Measurements from ENCODE around the gene RGS6. TPM values are rescaled to one million over a fixed set of nuclear protein-coding genes. Genes with fewer than 3 reads are reported as not detected.

Gene RGS6
- total RNA-seq, 1 donor from 2014 or later: not detected

GRCh38 chr14:72261068-72261467 is 328.8 kb downstream of the RGS6 start:
- POLR2A ChIA-PET: no interaction called here
- Mint-ChIP-seq H3K9me3 (peaks cover 5% of the 10 kb centered on the region), H3K27me3 (peaks cover 12% of the 10 kb centered on the region), H3K36me3 (ENCODE audit: low read depth) (no peaks in the 10 kb centered on the region), H3K4me1 (no peaks in the 10 kb centered on the region), H3K4me3 (no peak overlapping the region), H3K27ac (no peak overlapping the region)
- no peak for TF ChIP-seq CTCF (IDR thresholded peaks at IDR 0.05)
- no peak for ATAC-seq (ENCODE audit: low read depth)
- no peak for DNase-seq
- CTCF ChIA-PET: no interaction called here
- intact Hi-C loops (cut with micrococcal nuclease): no loop called here

DNA sequence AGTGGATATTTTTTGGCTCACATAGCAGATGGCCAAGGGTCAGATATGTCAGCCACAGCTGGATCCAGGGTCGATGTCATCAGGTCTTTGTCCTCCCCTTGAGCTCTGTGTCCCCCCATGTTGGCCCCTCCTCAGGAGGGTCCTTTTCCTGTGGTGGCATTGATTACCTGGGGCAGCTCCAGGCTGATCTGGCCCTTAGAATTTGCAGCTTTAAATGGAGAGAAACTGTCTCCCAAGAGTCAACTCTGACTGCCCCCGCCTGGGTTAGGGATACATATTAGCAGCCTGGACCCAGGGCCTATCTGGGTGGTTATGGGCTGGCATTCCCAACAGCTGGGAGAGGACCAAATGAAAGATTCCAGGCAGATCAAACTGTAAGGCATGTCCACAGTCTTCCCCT is 330.5 kb downstream of the RGS6 start:
- Mint-ChIP-seq H3K27ac (no peak overlapping the region), H3K36me3 (ENCODE audit: low read depth) (no peaks in the 10 kb centered on the region), H3K9me3 (peaks cover 3% of the 10 kb centered on the region), H3K4me1 (no peaks in the 10 kb centered on the region), H3K4me3 (no peak overlapping the region), H3K27me3 (peaks cover 14% of the 10 kb centered on the region)
- DNase-seq: no peak
- TF ChIP-seq CTCF (IDR thresholded peaks at IDR 0.05): no peak
- ChIA-PET POLR2A (no interaction called here), CTCF (no interaction called here)
- intact Hi-C loops (cut with micrococcal nuclease): no loop called here
- no peak for ATAC-seq (ENCODE audit: low read depth)

DNA sequence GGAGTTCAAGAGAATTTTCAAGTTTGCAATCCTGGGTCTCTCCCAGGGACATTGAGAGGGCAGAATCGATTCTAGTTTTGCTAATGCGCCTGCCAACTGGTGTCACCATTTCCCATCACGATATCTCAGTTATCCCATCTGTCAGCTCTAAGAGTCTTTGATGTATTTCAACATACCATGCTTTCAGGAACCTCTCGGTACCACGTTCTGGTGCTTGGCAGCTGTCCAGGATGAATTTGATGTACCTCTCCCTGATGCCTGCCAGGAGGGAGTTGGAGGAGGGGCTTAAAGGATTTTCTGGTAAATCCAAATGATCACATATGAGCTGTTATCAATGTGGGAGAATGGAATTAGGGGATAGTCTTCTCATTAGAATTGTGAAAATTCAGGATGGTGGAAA is 332.5 kb downstream of the RGS6 start:
- ATAC-seq (ENCODE audit: low read depth) (no peak), DNase-seq (no peak)
- H3K27me3 Mint-ChIP-seq: peaks cover 7% of the 10 kb centered on the region
- CTCF ChIA-PET: no interaction called here
- no peak for TF ChIP-seq CTCF (IDR thresholded peaks at IDR 0.05)
- H3K36me3 Mint-ChIP-seq (ENCODE audit: low read depth): no peaks in the 10 kb centered on the region
- H3K4me1 Mint-ChIP-seq: no peaks in the 10 kb centered on the region
- peaks cover 3% of the 10 kb centered on the region for H3K9me3 Mint-ChIP-seq
- intact Hi-C loops (cut with micrococcal nuclease): no loop called here
- H3K4me3 Mint-ChIP-seq: no peak overlapping the region
- POLR2A ChIA-PET: no interaction called here
- H3K27ac Mint-ChIP-seq: no peak overlapping the region

GRCh38 chr14:72270147-72270727 is 338.0 kb downstream of the RGS6 start:
- no peak overlapping the region for H3K27ac Mint-ChIP-seq
- H3K4me1 Mint-ChIP-seq: no peaks in the 10 kb centered on the region
- H3K9me3 Mint-ChIP-seq: peaks cover 3% of the 10 kb centered on the region
- CTCF ChIA-PET: no interaction called here
- no peaks in the 10 kb centered on the region for H3K36me3 Mint-ChIP-seq (ENCODE audit: low read depth)
- POLR2A ChIA-PET: no interaction called here
- H3K4me3 Mint-ChIP-seq: no peak overlapping the region
- peaks cover 17% of the 10 kb centered on the region for H3K27me3 Mint-ChIP-seq
- intact Hi-C loops (cut with micrococcal nuclease): no loop called here
- DNase-seq (no peak), ATAC-seq (ENCODE audit: low read depth) (no peak)
- no peak for TF ChIP-seq CTCF (IDR thresholded peaks at IDR 0.05)

- no peak for TF ChIP-seq CTCF (IDR thresholded peaks at IDR 0.05)
- no peak overlapping the region for H3K4me3 Mint-ChIP-seq
Measured at GRCh38 chr14:72270749-72271148, 338.5 kb downstream of the RGS6 start.

More at GRCh38 chr14:72270749-72271148, 338.5 kb downstream of the RGS6 start:
- ChIA-PET POLR2A (no interaction called here), CTCF (no interaction called here)
- H3K9me3 Mint-ChIP-seq: peaks cover 3% of the 10 kb centered on the region
- H3K36me3 Mint-ChIP-seq (ENCODE audit: low read depth): no peaks in the 10 kb centered on the region
- H3K27ac Mint-ChIP-seq: no peak overlapping the region
- peaks cover 17% of the 10 kb centered on the region for H3K27me3 Mint-ChIP-seq
- DNase-seq (no peak), ATAC-seq (ENCODE audit: low read depth) (no peak)
- intact Hi-C loops (cut with micrococcal nuclease): no loop called here
- H3K4me1 Mint-ChIP-seq: no peaks in the 10 kb centered on the region
